ENCODE data around the gene IL1RL2.

The IL1RL2 gene

GRCh38 chr2:102241616-102242305 lies 54.9 kb downstream of the IL1RL2 start:
- no peak overlapping the region for H3K4me3 ChIP-seq (IDR thresholded peaks at IDR 0.05; ENCODE audit: insufficient read depth, low read depth, low read length)
- peaks cover 5% of the 10 kb centered on the region for H3K4me1 ChIP-seq (ENCODE audit: low read depth, poor library complexity, severe bottlenecking)
- no peaks in the 10 kb centered on the region for H3K27me3 ChIP-seq (ENCODE audit: insufficient read depth, low read depth)
- H3K4me2 ChIP-seq = no peak overlapping the region
- H3K9ac ChIP-seq = no peak overlapping the region
- H3K36me3 ChIP-seq (ENCODE audit: insufficient read depth) = no peaks in the 10 kb centered on the region
- no peaks in the 10 kb centered on the region for H4K20me1 ChIP-seq (ENCODE audit: insufficient read depth)
- no peak overlapping the region for H2AFZ ChIP-seq (ENCODE audit: low read depth)
- no peak for TF ChIP-seq CTCF (conservative IDR thresholded peaks at IDR 0.05; ENCODE audit: low read depth, low read length)
- H3K79me2 ChIP-seq (ENCODE audit: insufficient read depth, low read depth) = no peaks in the 10 kb centered on the region
- no peak overlapping the region for H3K27ac ChIP-seq

- no peak for TF ChIP-seq CTCF (conservative IDR thresholded peaks at IDR 0.05; ENCODE audit: low read depth, low read length)
- Histone ChIP-seq H3K79me2 (ENCODE audit: insufficient read depth, low read depth) (no peaks in the 10 kb centered on the region), H3K4me1 (ENCODE audit: low read depth, poor library complexity, severe bottlenecking) (peaks cover 3% of the 10 kb centered on the region), H3K27ac (no peak overlapping the region), H3K9ac (no peak overlapping the region), H3K27me3 (ENCODE audit: insufficient read depth, low read depth) (no peaks in the 10 kb centered on the region), H3K36me3 (ENCODE audit: insufficient read depth) (no peaks in the 10 kb centered on the region), H3K4me3 (IDR thresholded peaks at IDR 0.05; ENCODE audit: insufficient read depth, low read depth, low read length) (no peak overlapping the region), H3K4me2 (no peak overlapping the region), H2AFZ (ENCODE audit: low read depth) (no peak overlapping the region), H4K20me1 (ENCODE audit: insufficient read depth) (no peaks in the 10 kb centered on the region)
These were observed 58.7 kb downstream of the IL1RL2 start for GRCh38 chr2:102245266-102246151.

GRCh38 chr2:102250278-102250821 lies 63.5 kb downstream of the IL1RL2 start:
- no peak overlapping the region for H3K4me3 ChIP-seq (IDR thresholded peaks at IDR 0.05; ENCODE audit: insufficient read depth, low read depth, low read length)
- no peaks in the 10 kb centered on the region for H3K27me3 ChIP-seq (ENCODE audit: insufficient read depth, low read depth)
- H2AFZ ChIP-seq (ENCODE audit: low read depth) = no peak overlapping the region
- no peaks in the 10 kb centered on the region for H3K79me2 ChIP-seq (ENCODE audit: insufficient read depth, low read depth)
- TF ChIP-seq CTCF (conservative IDR thresholded peaks at IDR 0.05; ENCODE audit: low read depth, low read length) = no peak
- H3K4me2 ChIP-seq = no peak overlapping the region
- no peaks in the 10 kb centered on the region for H4K20me1 ChIP-seq (ENCODE audit: insufficient read depth)
- no peaks in the 10 kb centered on the region for H3K36me3 ChIP-seq (ENCODE audit: insufficient read depth)
- H3K27ac ChIP-seq = no peak overlapping the region
- H3K9ac ChIP-seq = no peak overlapping the region
- H3K4me1 ChIP-seq (ENCODE audit: low read depth, poor library complexity, severe bottlenecking) = no peaks in the 10 kb centered on the region

GRCh38 chr2:102251042-102251848 lies 64.4 kb downstream of the IL1RL2 start:
- no peak overlapping the region for H3K4me2 ChIP-seq
- H3K27ac ChIP-seq = no peak overlapping the region
- no peak overlapping the region for H3K9ac ChIP-seq
- peak overlapping the region; percentile 54; the same call in 1 of the 2 replicates for H2AFZ ChIP-seq (ENCODE audit: low read depth)
- no peaks in the 10 kb centered on the region for H3K27me3 ChIP-seq (ENCODE audit: insufficient read depth, low read depth)
- no peaks in the 10 kb centered on the region for H3K36me3 ChIP-seq (ENCODE audit: insufficient read depth)
- 0 out of 2 replicates have a peak, but pooled peaks have one; percentile 25 for TF ChIP-seq CTCF (conservative IDR thresholded peaks at IDR 0.05; ENCODE audit: low read depth, low read length)
- H3K4me3 ChIP-seq (IDR thresholded peaks at IDR 0.05; ENCODE audit: insufficient read depth, low read depth, low read length) = no peak overlapping the region
- no peaks in the 10 kb centered on the region for H4K20me1 ChIP-seq (ENCODE audit: insufficient read depth)
- peaks cover 5% of the 10 kb centered on the region for H3K4me1 ChIP-seq (ENCODE audit: low read depth, poor library complexity, severe bottlenecking)
- H3K79me2 ChIP-seq (ENCODE audit: insufficient read depth, low read depth) = no peaks in the 10 kb centered on the region
